Trophoblast cell (in vitro differentiated cells and primary cell): ENCODE results near the gene ARID3A.
A peak's percentile ranks its signal among the peaks of the same experiment; 100 is the strongest.

Source experiments
- DNase-seq, 2 donors: peaks; one replicate each; pipeline ENCODE4 v3.0.0-alpha.2; 2016
- H2AFZ ChIP-seq: 2 replicates; pipeline ENCODE4 v1.6.1; 2013; ENCODE audit warnings: low read length, moderate library complexity, mild to moderate bottlenecking; ENCODE audit not compliant: insufficient read depth, poor library complexity
- H2AK5ac ChIP-seq: 2 replicates; pipeline ENCODE4 v1.6.1; 2013; ENCODE audit warnings: mild to moderate bottlenecking, low read length
- H2BK120ac ChIP-seq: 2 replicates; pipeline ENCODE4 v1.6.1; 2013; ENCODE audit warnings: low read length, mild to moderate bottlenecking, moderate library complexity; ENCODE audit not compliant: insufficient read depth, poor library complexity
- H2BK12ac ChIP-seq: 2 replicates; pipeline ENCODE4 v1.6.1; 2013; ENCODE audit warnings: mild to moderate bottlenecking, low read length, moderate library complexity
- H2BK5ac ChIP-seq: 2 replicates; pipeline ENCODE4 v1.6.1; 2013; ENCODE audit warnings: low read length, low read depth, moderate library complexity, mild to moderate bottlenecking; ENCODE audit not compliant: poor library complexity
- H3K14ac ChIP-seq: 2 replicates; pipeline ENCODE4 v1.6.1; 2013; ENCODE audit warnings: mild to moderate bottlenecking, low read length
- H3K18ac ChIP-seq: 2 replicates; pipeline ENCODE4 v1.6.1; 2013; ENCODE audit warnings: mild to moderate bottlenecking, low read length
- H3K23ac ChIP-seq: 2 replicates; pipeline ENCODE4 v1.6.1; 2013; ENCODE audit warnings: low read length
- H3K27ac ChIP-seq: 2 replicates; pipeline ENCODE4 v1.5.1; 2013; ENCODE audit warnings: low read depth, mild to moderate bottlenecking, inconsistent platforms, low read length, moderate library complexity
- H3K27me3 ChIP-seq: 2 replicates; pipeline ENCODE4 v1.6.1; 2013; ENCODE audit warnings: inconsistent platforms, mild to moderate bottlenecking, low read length, moderate library complexity; ENCODE audit not compliant: insufficient read depth
- H3K36me3 ChIP-seq, 2 experiments: 1 replicate in 1 of 2; 2 replicates in 1 of 2; pipeline ENCODE4 v1.6.1; 2013; ENCODE audit warnings: low read length in 2 of 2, mild to moderate bottlenecking in 2 of 2, moderate library complexity in 1 of 2; ENCODE audit not compliant: insufficient read depth in 2 of 2, control insufficient read depth in 1 of 2
- H3K4ac ChIP-seq: 2 replicates; pipeline ENCODE4 v1.6.1; 2013; ENCODE audit warnings: low read depth, mild to moderate bottlenecking, low read length, moderate library complexity
- H3K4me1 ChIP-seq, 2 experiments: 1 replicate in 1 of 2; 2 replicates in 1 of 2; pipeline ENCODE4 v1.6.1; 2013; ENCODE audit warnings: low read length in 2 of 2, mild to moderate bottlenecking in 2 of 2, moderate library complexity in 1 of 2; ENCODE audit not compliant: insufficient read depth in 2 of 2, control insufficient read depth in 1 of 2
- H3K4me2 ChIP-seq: 2 replicates; pipeline ENCODE4 v1.6.1; 2013; ENCODE audit warnings: inconsistent platforms, mild to moderate bottlenecking, low read length, moderate library complexity
- H3K4me3 ChIP-seq: 2 replicates; pipeline ENCODE4 v1.5.1; 2013; ENCODE audit warnings: mild to moderate bottlenecking, low read depth, low read length, inconsistent platforms
- H3K79me1 ChIP-seq: one replicate; pipeline ENCODE4 v1.6.1; 2013; ENCODE audit warnings: low read length
- H3K79me2 ChIP-seq: 2 replicates; pipeline ENCODE4 v1.6.1; 2013; ENCODE audit warnings: low read length, mild to moderate bottlenecking; ENCODE audit not compliant: control insufficient read depth, insufficient read depth, poor library complexity
- H3K9ac ChIP-seq: 2 replicates; pipeline ENCODE4 v1.6.1; 2013; ENCODE audit warnings: mild to moderate bottlenecking, low read length
- H3K9me3 ChIP-seq: 2 replicates; pipeline ENCODE4 v1.6.1; 2013; ENCODE audit warnings: low read depth, mild to moderate bottlenecking, control low read depth, inconsistent platforms, low read length; ENCODE audit not compliant: insufficient read depth
- H4K12ac ChIP-seq: 2 replicates; pipeline ENCODE4 v1.6.1; 2013; ENCODE audit warnings: low read depth, mild to moderate bottlenecking, low read length, moderate library complexity
- H4K8ac ChIP-seq: 2 replicates; pipeline ENCODE4 v1.6.1; 2013; ENCODE audit warnings: low read depth, mild to moderate bottlenecking, low read length, moderate library complexity
- H4K91ac ChIP-seq: one replicate; pipeline ENCODE4 v1.6.1; 2013; ENCODE audit warnings: low read depth, mild to moderate bottlenecking, low read length, moderate library complexity
- WGBS: extraction: QIAGEN DNeasy Blood & Tissue Kit; methylation state at CpG from one replicate; pipeline ENCODE4 v1.1.7; 2013; ENCODE audit warnings: missing lambda C conversion rate; ENCODE audit not compliant: insufficient read length, insufficient coverage; ENCODE audit errors: extremely low coverage; 5-methylcytosine and 5-hydroxymethylcytosine counted together

ARID3A gene

GRCh38 chr19:939439-939838 lies 13.6 kb downstream of the ARID3A start:
- no peak overlapping the region for H3K23ac ChIP-seq
- peak overlapping the region; percentile 67 for H2BK5ac ChIP-seq
- no peak overlapping the region for H3K9ac ChIP-seq
- H3K18ac ChIP-seq, result peak overlapping the region; percentile 73
- H3K27ac ChIP-seq, result peak overlapping the region; percentile 51
- H3K4me3 ChIP-seq, result no peak overlapping the region
- WGBS, result no CpG with 5 or more reads among the region's 22 CpGs
- peak overlapping the region; percentile 11 for H2AK5ac ChIP-seq
- H2BK120ac ChIP-seq, result peak overlapping the region; percentile 4
- peak overlapping the region; percentile 95 for H3K4ac ChIP-seq
- DNase-seq, result peak in 1 of 2 donors; percentile 57
- H3K79me1 ChIP-seq, result peaks cover 25% of the 10 kb centered on the region
- peak overlapping the region; percentile 11 for H2BK12ac ChIP-seq
- peak overlapping the region; percentile 15 for H2AFZ ChIP-seq
- peaks cover 40 to 42% of the 10 kb centered on the region in 2 experiments for H3K4me1 ChIP-seq
- peak overlapping the region; percentile 28 for H3K14ac ChIP-seq
- no peaks in the 10 kb centered on the region for H3K27me3 ChIP-seq
- H3K79me2 ChIP-seq, result peaks cover 59% of the 10 kb centered on the region
- peak overlapping the region; percentile 37 for H4K91ac ChIP-seq
- H3K4me2 ChIP-seq, result peak overlapping the region; percentile 17
- H4K12ac ChIP-seq, result peak overlapping the region; percentile 52
- peak overlapping the region; percentile 34 for H4K8ac ChIP-seq
- H3K9me3 ChIP-seq, result peaks cover 1% of the 10 kb centered on the region
- H3K36me3 ChIP-seq, result peaks cover 84 to 88% of the 10 kb centered on the region in 2 experiments

GRCh38 chr19:939922-940321 lies 14.1 kb downstream of the ARID3A start:
- peaks cover 59% of the 10 kb centered on the region for H3K79me2 ChIP-seq

GRCh38 chr19:940591-941291 lies 14.9 kb downstream of the ARID3A start:
- peaks cover 62% of the 10 kb centered on the region for H3K79me2 ChIP-seq
- H4K8ac ChIP-seq, result no peak overlapping the region
- no peak overlapping the region for H3K9ac ChIP-seq
- H3K4ac ChIP-seq, result peak overlapping the region; percentile 95
- H2BK5ac ChIP-seq, result no peak overlapping the region
- peak overlapping the region; percentile 33 for H3K27ac ChIP-seq
- H3K4me3 ChIP-seq, result no peak overlapping the region
- DNase-seq, result peak; percentile 47 to 66
- peaks cover 15% of the 10 kb centered on the region for H3K79me1 ChIP-seq
- H2BK12ac ChIP-seq, result no peak overlapping the region
- peak overlapping the region; percentile 60 for H3K18ac ChIP-seq
- H4K91ac ChIP-seq, result no peak overlapping the region
- peaks cover 43% of the 10 kb centered on the region in 2 experiments for H3K4me1 ChIP-seq
- H3K14ac ChIP-seq, result no peak overlapping the region
- no CpG with 5 or more reads among the region's 64 CpGs for WGBS
- no peak overlapping the region for H3K23ac ChIP-seq
- no peaks in the 10 kb centered on the region for H3K27me3 ChIP-seq
- no peak overlapping the region for H3K4me2 ChIP-seq
- H2BK120ac ChIP-seq, result no peak overlapping the region
- H2AK5ac ChIP-seq, result no peak overlapping the region
- no peak overlapping the region for H4K12ac ChIP-seq
- H3K36me3 ChIP-seq, result peaks cover 85 to 89% of the 10 kb centered on the region in 2 experiments
- peaks cover 1% of the 10 kb centered on the region for H3K9me3 ChIP-seq
- no peak overlapping the region for H2AFZ ChIP-seq

More at GRCh38 chr19:939922-940321, 14.1 kb downstream of the ARID3A start:
- Histone ChIP-seq H3K4me3 (no peak overlapping the region), H3K4me1 (peaks cover 38 to 40% of the 10 kb centered on the region in 2 experiments), H3K23ac (no peak overlapping the region), H3K79me1 (peaks cover 20% of the 10 kb centered on the region), H4K8ac (peak overlapping the region; percentile 34), H3K4me2 (peak overlapping the region; percentile 17), H3K27ac (peak overlapping the region; percentile 51), H3K9ac (no peak overlapping the region), H2AK5ac (no peak overlapping the region), H2BK5ac (peak overlapping the region; percentile 67), H3K27me3 (no peaks in the 10 kb centered on the region), H3K4ac (peak overlapping the region; percentile 95), H2BK12ac (no peak overlapping the region), H4K91ac (peak overlapping the region; percentile 37), H3K9me3 (peaks cover 1% of the 10 kb centered on the region), H4K12ac (no peak overlapping the region), H3K36me3 (peaks cover 84 to 88% of the 10 kb centered on the region in 2 experiments), H3K18ac (peak overlapping the region; percentile 73), H2AFZ (peak overlapping the region; percentile 15), H3K14ac (peak overlapping the region; percentile 28), H2BK120ac (peak overlapping the region; percentile 4)
- DNase-seq, result no peak
- no CpG with 5 or more reads among the region's 7 CpGs for WGBS

GRCh38 chr19:941292-942132 lies 15.7 kb downstream of the ARID3A start:
- no peak overlapping the region for H2AK5ac ChIP-seq

More at GRCh38 chr19:941292-942132, 15.7 kb downstream of the ARID3A start:
- Histone ChIP-seq H3K79me2 (peaks cover 61% of the 10 kb centered on the region), H3K4me2 (no peak overlapping the region), H3K27ac (no peak overlapping the region), H3K4ac (peak overlapping the region; percentile 53), H3K18ac (peak overlapping the region; percentile 22), H4K12ac (no peak overlapping the region), H4K8ac (no peak overlapping the region), H3K4me3 (no peak overlapping the region), H2AFZ (no peak overlapping the region), H4K91ac (no peak overlapping the region), H3K4me1 (peaks cover 40 to 41% of the 10 kb centered on the region in 2 experiments), H3K9me3 (peaks cover 1% of the 10 kb centered on the region), H3K14ac (no peak overlapping the region), H3K9ac (no peak overlapping the region), H2BK120ac (no peak overlapping the region), H2BK12ac (no peak overlapping the region), H3K23ac (no peak overlapping the region), H3K36me3 (peaks cover 82 to 84% of the 10 kb centered on the region in 2 experiments), H2BK5ac (no peak overlapping the region), H3K27me3 (no peaks in the 10 kb centered on the region), H3K79me1 (peaks cover 11% of the 10 kb centered on the region)
- no CpG with 5 or more reads among the region's 45 CpGs for WGBS
- DNase-seq, result no peak
